Measurements from ENCODE around the gene OBSCN.

DNA sequence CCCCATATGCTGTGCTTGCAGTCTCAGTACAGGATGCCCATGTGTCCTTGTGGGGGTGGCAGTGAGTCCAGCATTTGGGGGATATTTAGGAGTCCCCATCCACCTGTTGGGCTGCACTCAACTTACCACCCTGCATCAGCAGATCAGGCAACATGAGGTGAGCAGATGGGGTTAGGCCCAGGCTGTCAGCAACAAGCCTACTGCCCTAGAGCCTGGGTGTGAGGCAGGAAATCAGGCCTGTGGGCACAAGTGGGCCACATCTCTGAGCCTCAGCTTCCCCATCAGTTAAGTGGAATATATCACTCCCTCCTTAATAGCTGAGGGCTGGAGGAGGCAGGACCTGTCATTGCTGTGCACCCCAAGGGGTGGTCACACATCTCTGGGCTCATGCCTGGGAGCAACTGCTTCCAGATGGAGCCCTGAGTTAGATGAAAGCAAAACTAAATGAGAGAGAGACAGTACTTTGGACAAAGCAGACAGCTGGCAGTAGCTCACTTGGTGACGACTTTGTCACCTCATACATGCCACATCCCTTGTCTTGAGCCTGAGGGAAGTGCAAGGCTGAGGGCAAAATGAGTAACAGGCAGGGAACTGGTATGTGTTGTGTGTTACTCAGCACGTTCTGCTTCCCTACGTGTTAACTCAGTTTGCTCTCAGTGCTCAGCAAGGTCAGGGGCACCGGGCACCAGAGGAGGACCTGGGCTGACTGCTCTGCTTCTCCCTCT, 150.4 kb downstream of the OBSCN start:
- TF ChIP-seq POLR2A (IDR thresholded peaks at IDR 0.05; ENCODE audit: low read depth, low read length) (no peak), EZH2 (IDR thresholded peaks at IDR 0.05; ENCODE audit: borderline replicate concordance, low read depth, low read length, severe bottlenecking) (no peak)
- TF ChIP-seq, protein P1, sequence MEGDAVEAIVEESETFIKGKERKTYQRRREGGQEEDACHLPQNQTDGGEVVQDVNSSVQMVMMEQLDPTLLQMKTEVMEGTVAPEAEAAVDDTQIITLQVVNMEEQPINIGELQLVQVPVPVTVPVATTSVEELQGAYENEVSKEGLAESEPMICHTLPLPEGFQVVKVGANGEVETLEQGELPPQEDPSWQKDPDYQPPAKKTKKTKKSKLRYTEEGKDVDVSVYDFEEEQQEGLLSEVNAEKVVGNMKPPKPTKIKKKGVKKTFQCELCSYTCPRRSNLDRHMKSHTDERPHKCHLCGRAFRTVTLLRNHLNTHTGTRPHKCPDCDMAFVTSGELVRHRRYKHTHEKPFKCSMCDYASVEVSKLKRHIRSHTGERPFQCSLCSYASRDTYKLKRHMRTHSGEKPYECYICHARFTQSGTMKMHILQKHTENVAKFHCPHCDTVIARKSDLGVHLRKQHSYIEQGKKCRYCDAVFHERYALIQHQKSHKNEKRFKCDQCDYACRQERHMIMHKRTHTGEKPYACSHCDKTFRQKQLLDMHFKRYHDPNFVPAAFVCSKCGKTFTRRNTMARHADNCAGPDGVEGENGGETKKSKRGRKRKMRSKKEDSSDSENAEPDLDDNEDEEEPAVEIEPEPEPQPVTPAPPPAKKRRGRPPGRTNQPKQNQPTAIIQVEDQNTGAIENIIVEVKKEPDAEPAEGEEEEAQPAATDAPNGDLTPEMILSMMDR (IDR thresholded peaks at IDR 0.05; ENCODE audit: extremely low read depth in 1 of 2, insufficient read depth in 1 of 2, low read depth in 1 of 2, low read length in 2 of 2): no peak
